ENCODE data around the gene IRF9.

Gene IRF9

GRCh38 chr14:24122898-24123297 lies 38.2 kb upstream of the IRF9 start:
- Histone ChIP-seq H3K27ac (replicated peaks; ENCODE audit: low read length) (no peak overlapping the region), H3K9me3 (replicated peaks in 1 of 2; ENCODE audit: control insufficient read depth in 2 of 2, insufficient read depth in 1 of 2, low read depth in 1 of 2, low read length in 2 of 2) (no peaks in the 10 kb centered on the region), H4K8ac (ENCODE audit: low read depth, low read length) (no peak overlapping the region), H3K36me3 (replicated peaks in 1 of 2; ENCODE audit: control insufficient read depth in 2 of 2, insufficient read depth in 2 of 2, low read length in 2 of 2) (peaks cover 30 to 53% of the 10 kb centered on the region in 2 donors), H2BK5ac (ENCODE audit: low read length) (no peak overlapping the region), H2AFZ (ENCODE audit: low read length) (no peak overlapping the region), H3K27me3 (ENCODE audit: control insufficient read depth in 3 of 3, insufficient read depth in 3 of 3, low read depth in 1 of 3, low read length in 3 of 3) (no peaks in the 10 kb centered on the region), H3K4me1 (ENCODE audit: control insufficient read depth in 2 of 2, insufficient read depth in 1 of 2, low read depth in 1 of 2, low read length in 2 of 2) (no peaks in the 10 kb centered on the region), H3K4ac (ENCODE audit: low read length) (no peak overlapping the region), H4K91ac (ENCODE audit: low read depth, low read length, poor library complexity) (no peak overlapping the region), H2BK120ac (ENCODE audit: low read depth, low read length) (no peak overlapping the region), H3K4me2 (ENCODE audit: insufficient read depth, low read length, poor library complexity, severe bottlenecking) (no peak overlapping the region), H3K14ac (ENCODE audit: low read length) (no peak overlapping the region), H2BK12ac (ENCODE audit: low read length) (no peak overlapping the region), H3K23ac (ENCODE audit: low read depth, low read length, poor library complexity) (peak overlapping the region; percentile 35), H3K18ac (ENCODE audit: low read length) (no peak overlapping the region), H3K79me1 (ENCODE audit: low read depth, low read length) (no peaks in the 10 kb centered on the region), H3K4me3 (ENCODE audit: low read length in 2 of 2) (no peak overlapping the region), H2AK5ac (ENCODE audit: low read depth, low read length) (no peak overlapping the region), H2BK15ac (ENCODE audit: low read length) (no peak overlapping the region), H3K9ac (ENCODE audit: low read depth, low read length, poor library complexity) (peak overlapping the region; percentile 27)
- no peak for DNase-seq (ENCODE audit: low spot score)
- WGBS, 2 donors (ENCODE audit: extremely low coverage in 2 of 2, insufficient read length in 2 of 2, insufficient replicate concordance in 1 of 2): no CpG with 5 or more reads among the region's 8 CpGs

- H3K79me1 ChIP-seq (ENCODE audit: low read depth, low read length): no peaks in the 10 kb centered on the region
- H4K91ac ChIP-seq (ENCODE audit: low read depth, low read length, poor library complexity): no peak overlapping the region
- H3K14ac ChIP-seq (ENCODE audit: low read length): no peak overlapping the region
- H3K18ac ChIP-seq (ENCODE audit: low read length): no peak overlapping the region
- DNase-seq (ENCODE audit: low spot score): no peak
- H3K27me3 ChIP-seq (ENCODE audit: control insufficient read depth in 3 of 3, insufficient read depth in 3 of 3, low read depth in 1 of 3, low read length in 3 of 3): no peaks in the 10 kb centered on the region
- H2BK5ac ChIP-seq (ENCODE audit: low read length): no peak overlapping the region
- no peak overlapping the region for H2BK120ac ChIP-seq (ENCODE audit: low read depth, low read length)
- H2AK5ac ChIP-seq (ENCODE audit: low read depth, low read length): no peak overlapping the region
- H3K36me3 ChIP-seq (replicated peaks in 1 of 2; ENCODE audit: control insufficient read depth in 2 of 2, insufficient read depth in 2 of 2, low read length in 2 of 2): peaks cover 26 to 44% of the 10 kb centered on the region in 2 donors
- no peak overlapping the region for H4K8ac ChIP-seq (ENCODE audit: low read depth, low read length)
- H3K27ac ChIP-seq (replicated peaks; ENCODE audit: low read length): no peak overlapping the region
- H3K23ac ChIP-seq (ENCODE audit: low read depth, low read length, poor library complexity): no peak overlapping the region
- H2AFZ ChIP-seq (ENCODE audit: low read length): no peak overlapping the region
- no peak overlapping the region for H2BK15ac ChIP-seq (ENCODE audit: low read length)
- no peak overlapping the region for H3K4me2 ChIP-seq (ENCODE audit: insufficient read depth, low read length, poor library complexity, severe bottlenecking)
- no peaks in the 10 kb centered on the region for H3K4me1 ChIP-seq (ENCODE audit: control insufficient read depth in 2 of 2, insufficient read depth in 1 of 2, low read depth in 1 of 2, low read length in 2 of 2)
- H3K4me3 ChIP-seq (ENCODE audit: low read length in 2 of 2): peak overlapping the region in 1 of 2 donors; percentile 33
- no CpG with 5 or more reads among the region's 9 CpGs for WGBS, 2 donors (ENCODE audit: extremely low coverage in 2 of 2, insufficient read length in 2 of 2, insufficient replicate concordance in 1 of 2)
- no peak overlapping the region for H3K4ac ChIP-seq (ENCODE audit: low read length)
- no peak overlapping the region for H2BK12ac ChIP-seq (ENCODE audit: low read length)
- no peak overlapping the region for H3K9ac ChIP-seq (ENCODE audit: low read depth, low read length, poor library complexity)
- H3K9me3 ChIP-seq (replicated peaks in 1 of 2; ENCODE audit: control insufficient read depth in 2 of 2, insufficient read depth in 1 of 2, low read depth in 1 of 2, low read length in 2 of 2): no peaks in the 10 kb centered on the region
Measured at GRCh38 chr14:24123424-24124417, 37.3 kb upstream of the IRF9 start.

- Histone ChIP-seq H2BK15ac (ENCODE audit: low read length) (no peak overlapping the region), H2BK12ac (ENCODE audit: low read length) (no peak overlapping the region), H3K9me3 (replicated peaks in 1 of 2; ENCODE audit: control insufficient read depth in 2 of 2, insufficient read depth in 1 of 2, low read depth in 1 of 2, low read length in 2 of 2) (no peaks in the 10 kb centered on the region), H3K79me1 (ENCODE audit: low read depth, low read length) (no peaks in the 10 kb centered on the region), H4K91ac (ENCODE audit: low read depth, low read length, poor library complexity) (no peak overlapping the region), H3K14ac (ENCODE audit: low read length) (no peak overlapping the region), H2BK120ac (ENCODE audit: low read depth, low read length) (no peak overlapping the region), H3K4ac (ENCODE audit: low read length) (no peak overlapping the region), H3K4me3 (ENCODE audit: low read length in 2 of 2) (no peak overlapping the region), H2AFZ (ENCODE audit: low read length) (no peak overlapping the region), H3K36me3 (replicated peaks in 1 of 2; ENCODE audit: control insufficient read depth in 2 of 2, insufficient read depth in 2 of 2, low read length in 2 of 2) (peaks cover 9 to 16% of the 10 kb centered on the region in 2 donors), H3K23ac (ENCODE audit: low read depth, low read length, poor library complexity) (no peak overlapping the region), H2BK5ac (ENCODE audit: low read length) (no peak overlapping the region), H3K27me3 (ENCODE audit: control insufficient read depth in 3 of 3, insufficient read depth in 3 of 3, low read depth in 1 of 3, low read length in 3 of 3) (no peaks in the 10 kb centered on the region), H3K4me1 (ENCODE audit: control insufficient read depth in 2 of 2, insufficient read depth in 1 of 2, low read depth in 1 of 2, low read length in 2 of 2) (no peaks in the 10 kb centered on the region), H3K9ac (ENCODE audit: low read depth, low read length, poor library complexity) (no peak overlapping the region), H2AK5ac (ENCODE audit: low read depth, low read length) (no peak overlapping the region), H3K18ac (ENCODE audit: low read length) (no peak overlapping the region), H4K8ac (ENCODE audit: low read depth, low read length) (no peak overlapping the region), H3K27ac (replicated peaks; ENCODE audit: low read length) (no peak overlapping the region), H3K4me2 (ENCODE audit: insufficient read depth, low read length, poor library complexity, severe bottlenecking) (no peak overlapping the region)
- DNase-seq (ENCODE audit: low spot score): no peak
Measured at GRCh38 chr14:24126939-24127338, 34.1 kb upstream of the IRF9 start.

- Histone ChIP-seq H3K4me3 (ENCODE audit: low read length in 2 of 2) (no peak overlapping the region), H3K27me3 (ENCODE audit: control insufficient read depth in 3 of 3, insufficient read depth in 3 of 3, low read depth in 1 of 3, low read length in 3 of 3) (no peaks in the 10 kb centered on the region), H3K4me1 (ENCODE audit: control insufficient read depth in 2 of 2, insufficient read depth in 1 of 2, low read depth in 1 of 2, low read length in 2 of 2) (no peaks in the 10 kb centered on the region), H3K4me2 (ENCODE audit: insufficient read depth, low read length, poor library complexity, severe bottlenecking) (no peak overlapping the region), H2BK12ac (ENCODE audit: low read length) (no peak overlapping the region), H2AK5ac (ENCODE audit: low read depth, low read length) (no peak overlapping the region), H2AFZ (ENCODE audit: low read length) (no peak overlapping the region), H3K23ac (ENCODE audit: low read depth, low read length, poor library complexity) (no peak overlapping the region), H3K36me3 (replicated peaks in 1 of 2; ENCODE audit: control insufficient read depth in 2 of 2, insufficient read depth in 2 of 2, low read length in 2 of 2) (peaks cover 8 to 12% of the 10 kb centered on the region in 2 donors), H3K14ac (ENCODE audit: low read length) (no peak overlapping the region), H4K91ac (ENCODE audit: low read depth, low read length, poor library complexity) (no peak overlapping the region), H2BK15ac (ENCODE audit: low read length) (no peak overlapping the region), H3K18ac (ENCODE audit: low read length) (no peak overlapping the region), H2BK5ac (ENCODE audit: low read length) (no peak overlapping the region), H3K9me3 (replicated peaks in 1 of 2; ENCODE audit: control insufficient read depth in 2 of 2, insufficient read depth in 1 of 2, low read depth in 1 of 2, low read length in 2 of 2) (no peaks in the 10 kb centered on the region), H4K8ac (ENCODE audit: low read depth, low read length) (no peak overlapping the region), H3K9ac (ENCODE audit: low read depth, low read length, poor library complexity) (no peak overlapping the region), H3K27ac (replicated peaks; ENCODE audit: low read length) (no peak overlapping the region), H3K79me1 (ENCODE audit: low read depth, low read length) (no peaks in the 10 kb centered on the region), H3K4ac (ENCODE audit: low read length) (no peak overlapping the region), H2BK120ac (ENCODE audit: low read depth, low read length) (no peak overlapping the region)
- no CpG with 5 or more reads among the region's 2 CpGs for WGBS, 2 donors (ENCODE audit: extremely low coverage in 2 of 2, insufficient read length in 2 of 2, insufficient replicate concordance in 1 of 2)
- DNase-seq (ENCODE audit: low spot score): no peak
Measured at GRCh38 chr14:24127673-24128072, 33.4 kb upstream of the IRF9 start.
